MM.1S (cell line): ENCODE measurements around the gene CAPN11.

ENCODE experiments used
- EZH2 ChIP-seq: fragments of 300-600 bp; sonication (generic); optimal IDR thresholded peaks from 2 replicates; pipeline ENCODE3; 2017; ENCODE audit warnings: low read depth, mild to moderate bottlenecking, antibody characterized with exemption, low read length, mixed read lengths
- EZH2phosphoT487 ChIP-seq: fragments of 300-600 bp; sonication (generic); IDR thresholded peaks from 2 replicates; pipeline ENCODE4 v1.6.1; 2018; ENCODE audit warnings: antibody characterized with exemption, low read length
- TF ChIP-seq, protein P1 (sequence below): fragments of 300-600 bp; sonication (generic); IDR thresholded peaks from 2 replicates; pipeline ENCODE4 v1.5.1; 2016; ENCODE audit warnings: antibody characterized with exemption, low read length, mixed read lengths

DNA sequence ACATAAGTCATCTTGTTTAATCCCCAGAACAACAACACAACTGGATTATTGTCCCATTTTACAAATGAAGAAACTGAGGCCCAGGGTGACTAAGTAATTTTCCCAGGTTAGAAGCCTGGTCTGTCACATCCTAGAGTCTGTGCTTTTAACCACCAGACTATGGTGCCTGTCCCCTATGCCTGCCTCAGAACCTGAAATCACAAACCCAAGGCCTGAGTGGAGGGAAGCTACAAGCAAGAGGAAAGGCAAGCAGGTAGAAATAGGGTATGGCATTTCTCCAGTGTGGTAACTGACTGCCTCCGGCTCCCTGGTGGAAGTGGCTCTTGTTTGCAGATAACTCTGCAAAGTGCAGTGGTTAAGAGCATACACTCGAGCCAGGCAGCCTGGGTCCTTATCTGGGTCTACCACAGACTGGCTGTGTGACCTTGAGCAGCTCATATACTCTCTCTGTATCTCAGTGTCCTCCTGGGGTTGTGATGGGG is 28.7 kb upstream of the CAPN11 start:
- TF ChIP-seq EZH2phosphoT487 (no peak), EZH2 (no peak)
- TF ChIP-seq, protein P1, sequence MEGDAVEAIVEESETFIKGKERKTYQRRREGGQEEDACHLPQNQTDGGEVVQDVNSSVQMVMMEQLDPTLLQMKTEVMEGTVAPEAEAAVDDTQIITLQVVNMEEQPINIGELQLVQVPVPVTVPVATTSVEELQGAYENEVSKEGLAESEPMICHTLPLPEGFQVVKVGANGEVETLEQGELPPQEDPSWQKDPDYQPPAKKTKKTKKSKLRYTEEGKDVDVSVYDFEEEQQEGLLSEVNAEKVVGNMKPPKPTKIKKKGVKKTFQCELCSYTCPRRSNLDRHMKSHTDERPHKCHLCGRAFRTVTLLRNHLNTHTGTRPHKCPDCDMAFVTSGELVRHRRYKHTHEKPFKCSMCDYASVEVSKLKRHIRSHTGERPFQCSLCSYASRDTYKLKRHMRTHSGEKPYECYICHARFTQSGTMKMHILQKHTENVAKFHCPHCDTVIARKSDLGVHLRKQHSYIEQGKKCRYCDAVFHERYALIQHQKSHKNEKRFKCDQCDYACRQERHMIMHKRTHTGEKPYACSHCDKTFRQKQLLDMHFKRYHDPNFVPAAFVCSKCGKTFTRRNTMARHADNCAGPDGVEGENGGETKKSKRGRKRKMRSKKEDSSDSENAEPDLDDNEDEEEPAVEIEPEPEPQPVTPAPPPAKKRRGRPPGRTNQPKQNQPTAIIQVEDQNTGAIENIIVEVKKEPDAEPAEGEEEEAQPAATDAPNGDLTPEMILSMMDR = no peak
